ENCODE measurements around the gene LCE4A.

LCE4A gene

GRCh38 chr1:152745765-152746444 lies 37.9 kb downstream of the LCE4A start:
- DNase-seq (ENCODE audit: low spot score) = no peak

- DNase-seq (ENCODE audit: low spot score) = no peak
These were observed 39.9 kb downstream of the LCE4A start for GRCh38 chr1:152747831-152748230.

- DNase-seq (ENCODE audit: low spot score) = peak; percentile 53
These were observed 44.3 kb downstream of the LCE4A start for GRCh38 chr1:152752225-152752624.

DNA sequence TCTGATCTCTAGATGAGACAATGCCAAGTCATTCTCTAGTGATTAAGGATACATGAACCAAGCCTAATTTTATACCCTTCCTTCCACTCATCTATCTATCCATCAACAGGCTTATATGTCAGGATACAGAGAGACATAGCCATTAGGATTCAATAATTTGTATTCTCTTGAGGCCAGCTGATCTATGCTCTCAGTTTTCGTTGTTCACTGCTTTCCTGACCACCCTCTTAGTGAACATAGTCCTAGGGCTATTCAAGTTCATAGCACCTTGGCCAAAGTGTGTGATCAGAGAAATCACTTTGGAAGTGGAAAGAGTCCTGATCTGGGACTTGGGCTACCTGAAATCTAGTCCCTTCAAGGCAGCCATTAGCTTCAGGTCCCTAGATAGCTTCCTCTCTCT lies 45.6 kb downstream of the LCE4A start:
- no peak for DNase-seq (ENCODE audit: low spot score)

DNA sequence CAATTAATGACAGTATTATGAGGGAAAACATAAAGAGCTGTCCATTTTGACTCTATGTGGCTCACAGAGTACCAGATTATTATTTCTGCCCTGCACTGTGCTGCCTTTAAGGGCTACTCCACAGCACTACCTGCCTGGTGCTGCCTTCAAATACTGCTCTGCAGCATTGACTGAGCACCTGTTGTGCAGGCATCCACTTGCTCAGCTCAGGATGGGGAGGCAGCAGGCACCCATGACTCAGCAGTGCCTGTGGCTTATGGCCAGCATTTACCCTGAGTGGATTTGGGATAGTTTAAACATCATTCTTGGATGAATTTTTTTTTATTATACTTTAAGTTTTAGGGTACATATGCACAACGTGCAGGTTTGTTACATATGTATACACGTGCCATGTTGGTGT lies 48.9 kb downstream of the LCE4A start:
- no peak for DNase-seq (ENCODE audit: low spot score)

DNA sequence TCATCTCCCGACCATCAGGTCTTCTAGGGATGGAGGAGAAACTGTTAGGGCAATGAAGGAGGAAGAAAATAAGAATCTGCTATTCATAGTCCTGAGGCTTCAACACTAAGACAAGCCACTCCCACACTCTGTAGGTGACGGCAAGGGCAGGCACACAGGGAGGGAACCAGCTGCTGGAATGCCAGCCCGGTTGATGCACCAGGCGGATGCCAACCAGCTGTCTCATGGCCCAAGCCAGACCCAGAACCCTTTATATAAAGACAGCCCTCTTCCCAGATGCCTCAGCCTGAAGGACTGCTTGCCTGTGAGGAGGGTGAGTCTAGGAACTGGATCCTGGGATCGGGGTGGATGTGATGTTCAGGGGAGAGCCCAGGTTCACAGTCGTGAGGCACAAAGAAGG lies 49.8 kb downstream of the LCE4A start, which contains the start of gene KPRP:
TSS of gene KPRP (plus strand) at position 279 of the 400 bp plus-strand sequence. CDS start 1,564 bp downstream, outside the sequence.
- no peak for DNase-seq (ENCODE audit: low spot score)

GRCh38 chr1:152758636-152759035 lies 50.7 kb downstream of the LCE4A start:
- DNase-seq (ENCODE audit: low spot score) = no peak
